Measurements from ENCODE around the gene RBM33.
"Not testable (repeated sequence)": the region's sequence is repeated elsewhere in the genome, so short reads cannot be mapped to it uniquely, and the experiment has no call there.

RBM33 gene

DNA sequence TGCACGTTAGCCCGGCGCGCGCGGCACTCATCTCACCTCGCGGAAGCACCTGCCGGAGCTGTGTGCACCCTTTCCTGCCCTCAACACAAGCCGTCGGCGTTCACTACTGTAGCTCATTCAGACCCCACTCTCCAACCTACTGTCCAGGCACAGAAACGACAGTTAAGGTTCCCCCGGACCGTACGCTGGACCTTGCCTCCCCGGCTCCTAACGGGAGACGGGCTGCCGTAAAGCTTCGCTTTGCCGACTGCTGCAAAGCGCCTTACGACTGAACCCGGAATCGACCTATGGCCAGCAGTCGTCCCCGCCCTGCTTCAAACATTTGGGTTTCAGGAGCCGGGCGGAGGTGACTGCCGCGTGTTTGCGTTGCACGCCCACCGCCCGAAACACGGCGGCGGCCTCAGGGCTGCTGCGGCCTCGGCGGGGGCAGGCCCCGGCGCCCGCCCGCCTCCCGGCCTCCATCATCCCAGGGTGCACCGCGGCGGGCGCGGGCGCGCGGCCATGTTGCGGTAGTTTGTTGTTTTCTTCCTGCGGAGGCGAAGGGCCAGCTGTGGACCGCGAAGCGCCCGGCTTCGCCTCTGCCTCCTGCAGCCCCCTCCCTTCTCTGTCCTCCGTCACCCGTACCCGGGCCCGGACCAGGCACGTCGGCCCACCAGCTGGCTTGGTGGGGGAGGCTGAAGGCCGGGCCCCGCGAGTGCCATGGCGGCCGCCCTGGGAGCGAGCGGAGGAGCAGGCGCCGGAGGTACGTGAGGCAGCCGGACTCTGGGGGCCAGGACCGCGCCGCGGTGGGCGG is at the start of gene RBM33:
TSS of gene RBM33 (plus strand) at position 484 of the 793 bp plus-strand sequence. CDS start at position 700, 216 bp downstream.
- DNase-seq (ENCODE audit: low read depth in 2 of 3, low spot score in 1 of 3), result peak; percentile 65 to 81 (median 80)

- DNase-seq (ENCODE audit: low read depth in 2 of 3, low spot score in 1 of 3), result no peak
These were observed 49.5 kb upstream of the RBM33 start for GRCh38 chr7:155594961-155595366.

DNA sequence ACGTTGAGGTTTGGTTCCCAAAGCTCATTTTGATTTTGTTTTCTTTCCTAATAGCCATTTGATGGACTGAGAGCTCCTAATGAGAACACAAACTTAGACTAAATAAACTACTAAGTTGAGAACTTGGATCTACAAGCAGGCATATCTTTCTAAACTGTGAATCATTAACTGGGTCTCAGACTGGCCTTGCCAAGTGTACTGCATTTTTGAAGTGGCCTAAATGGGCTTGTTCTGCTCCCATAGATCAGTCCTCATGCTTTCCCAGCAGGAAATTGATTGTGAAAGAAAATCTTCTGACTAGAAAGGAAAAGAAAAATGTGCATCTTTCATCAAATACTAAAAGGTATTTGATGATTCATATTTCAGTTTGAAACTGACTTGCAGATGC is 46.7 kb upstream of the RBM33 start:
- DNase-seq (ENCODE audit: low read depth in 2 of 3, low spot score in 1 of 3), result no peak

GRCh38 chr7:155598810-155599210 is 45.7 kb upstream of the RBM33 start:
- peak; percentile 68 to 92 (median 75) for DNase-seq (ENCODE audit: low read depth in 2 of 3, low spot score in 1 of 3)

GRCh38 chr7:155602156-155602555 is 42.3 kb upstream of the RBM33 start:
- no peak for DNase-seq (ENCODE audit: low read depth in 2 of 3, low spot score in 1 of 3)

GRCh38 chr7:155602750-155603149 is 41.7 kb upstream of the RBM33 start:
- DNase-seq (ENCODE audit: low read depth in 2 of 3, low spot score in 1 of 3), result no peak

DNA sequence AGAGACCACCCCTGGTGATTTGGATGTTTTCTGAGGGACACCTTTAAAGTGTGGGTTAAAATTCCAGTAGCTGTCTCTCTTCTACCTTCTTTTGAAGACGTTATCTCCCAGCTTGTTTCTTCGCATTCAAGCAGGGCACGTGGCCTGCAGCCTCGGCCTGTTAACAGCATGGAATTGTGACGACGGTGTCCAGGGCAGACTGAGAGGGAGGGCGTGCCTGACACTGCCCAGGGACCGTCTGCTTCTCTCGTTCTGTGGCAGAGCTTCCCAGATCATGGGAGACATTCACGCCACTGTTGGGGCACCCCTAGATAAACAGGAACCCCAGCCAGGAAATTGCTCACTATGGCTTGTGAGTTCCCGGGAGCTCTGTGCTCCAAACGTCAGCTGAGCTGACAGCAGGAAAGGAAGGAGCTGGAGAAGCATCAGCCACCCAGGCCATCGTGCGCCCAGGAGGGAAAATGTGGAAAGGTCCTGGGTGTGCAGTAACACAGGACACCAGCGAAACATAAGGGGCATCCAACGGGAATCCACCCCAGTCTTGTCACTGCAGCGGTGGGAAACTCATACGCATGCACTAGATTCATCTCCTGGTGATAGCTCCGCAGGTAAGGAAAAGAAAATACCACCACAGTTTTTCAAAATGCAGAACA is 41.1 kb upstream of the RBM33 start:
- no peak for DNase-seq (ENCODE audit: low read depth in 2 of 3, low spot score in 1 of 3)

- no peak for DNase-seq (ENCODE audit: low read depth in 2 of 3, low spot score in 1 of 3)
These were observed 40.5 kb upstream of the RBM33 start for GRCh38 chr7:155603858-155604503.

- DNase-seq (ENCODE audit: low read depth in 2 of 3, low spot score in 1 of 3), result no peak
These were observed 39.9 kb upstream of the RBM33 start for GRCh38 chr7:155604504-155604997.

- no peak for DNase-seq (ENCODE audit: low read depth in 2 of 3, low spot score in 1 of 3)
These were observed 35.3 kb upstream of the RBM33 start for GRCh38 chr7:155609185-155609584.

- DNase-seq (ENCODE audit: low read depth in 2 of 3, low spot score in 1 of 3), result no peak
These were observed 33.7 kb upstream of the RBM33 start for GRCh38 chr7:155610633-155611193.

GRCh38 chr7:155611808-155612447 is 32.5 kb upstream of the RBM33 start:
- DNase-seq (ENCODE audit: low read depth in 2 of 3, low spot score in 1 of 3), result no peak

DNA sequence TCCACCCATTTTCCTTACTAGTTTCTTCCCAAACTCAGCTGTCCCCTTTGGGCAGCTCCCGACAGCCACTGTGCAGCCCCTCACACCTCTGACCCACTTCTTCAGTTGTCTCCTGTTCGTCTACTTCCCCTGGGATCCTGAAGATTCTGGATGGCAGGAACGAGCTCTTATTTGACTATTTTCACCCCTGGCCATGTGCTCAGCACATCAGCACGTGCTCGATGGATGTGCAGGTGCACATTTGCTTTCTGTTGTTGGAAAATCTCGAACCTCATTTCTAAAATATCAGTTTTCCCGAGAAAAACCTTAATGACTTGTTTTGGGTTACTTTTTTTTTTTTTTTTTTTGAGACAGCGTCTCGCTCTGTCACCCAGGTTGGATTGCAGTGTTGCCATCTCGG is 31.8 kb upstream of the RBM33 start:
- DNase-seq (ENCODE audit: low read depth in 2 of 3, low spot score in 1 of 3), result no peak

GRCh38 chr7:155615085-155615484 is 29.4 kb upstream of the RBM33 start:
- not testable (repeated sequence) for DNase-seq (ENCODE audit: low read depth in 2 of 3, low spot score in 1 of 3)

DNA sequence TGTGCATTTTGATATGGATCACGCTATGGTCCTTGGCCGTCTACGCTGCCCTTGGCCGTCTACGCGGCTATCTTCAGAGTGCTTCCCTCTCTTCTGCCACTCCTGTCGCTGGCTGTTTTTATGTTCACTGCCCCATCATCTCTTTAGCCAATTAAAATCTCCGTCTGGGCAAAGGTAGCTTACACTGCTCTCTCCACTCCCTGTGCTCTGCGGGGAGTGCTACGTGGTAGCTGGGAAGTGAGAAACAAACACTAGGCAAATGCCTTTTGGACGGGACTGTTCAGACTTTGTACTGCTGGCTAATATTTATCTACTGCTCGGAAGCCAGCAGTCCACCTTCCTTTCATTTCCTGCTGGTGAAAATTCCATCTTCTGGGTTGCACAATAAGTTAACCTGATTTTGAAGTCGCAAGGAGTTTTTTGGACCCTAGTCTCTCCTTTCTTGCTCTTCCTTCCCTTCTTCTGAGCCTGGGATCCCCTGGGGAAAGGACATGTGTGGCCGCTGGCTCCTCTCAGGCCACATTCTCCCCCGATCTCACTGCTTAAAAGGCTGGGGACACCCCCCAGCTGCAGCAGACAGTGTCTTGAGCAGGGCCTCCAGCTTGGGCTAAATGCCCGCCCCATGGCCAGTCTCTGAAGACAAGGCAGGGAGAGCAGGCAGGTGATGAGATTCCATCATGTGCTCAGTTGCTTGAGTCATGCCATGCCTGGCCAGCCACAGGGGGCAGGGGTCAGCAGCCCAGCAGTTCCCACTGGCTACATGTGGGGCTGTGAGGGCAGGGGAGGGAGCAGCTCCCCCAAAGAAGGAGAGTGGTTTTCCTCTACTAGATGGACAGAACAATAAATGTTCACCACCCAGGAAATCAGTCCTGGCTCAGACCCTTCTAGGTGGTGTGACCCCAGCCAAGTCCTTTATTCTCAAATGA is 25.5 kb upstream of the RBM33 start:
- DNase-seq (ENCODE audit: low read depth in 2 of 3, low spot score in 1 of 3), result no peak

DNA sequence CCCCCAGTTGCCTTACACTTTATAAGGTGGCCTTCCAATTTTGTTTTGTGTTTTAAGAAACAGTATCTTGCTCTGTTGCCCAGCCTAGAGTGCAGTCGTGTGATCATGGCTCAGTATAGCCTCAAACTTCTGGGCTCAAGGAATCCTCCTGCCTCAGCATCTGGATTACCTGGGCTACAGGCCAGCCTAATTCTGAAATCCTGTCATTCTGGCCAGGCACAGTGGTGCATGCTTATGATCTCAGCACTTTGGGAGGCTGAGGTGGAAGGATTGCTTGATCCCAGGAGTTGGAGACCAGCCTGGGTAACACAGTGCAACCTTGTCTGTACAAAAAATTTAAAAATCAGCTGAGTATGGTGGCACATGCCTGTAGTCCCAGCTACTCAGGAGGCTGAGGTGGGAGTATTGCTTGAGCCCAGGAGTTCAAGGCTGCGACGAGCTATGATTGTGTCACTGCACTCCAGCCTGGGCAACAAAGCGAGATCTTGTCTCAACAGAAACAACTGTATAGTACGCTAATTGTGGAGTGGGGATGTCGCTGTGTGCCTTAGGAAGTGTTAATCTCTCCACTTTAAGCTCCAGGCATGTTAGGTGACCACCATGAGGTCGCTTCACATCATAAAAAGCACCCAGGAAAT is 24.7 kb upstream of the RBM33 start:
- no peak for DNase-seq (ENCODE audit: low read depth in 2 of 3, low spot score in 1 of 3)

DNA sequence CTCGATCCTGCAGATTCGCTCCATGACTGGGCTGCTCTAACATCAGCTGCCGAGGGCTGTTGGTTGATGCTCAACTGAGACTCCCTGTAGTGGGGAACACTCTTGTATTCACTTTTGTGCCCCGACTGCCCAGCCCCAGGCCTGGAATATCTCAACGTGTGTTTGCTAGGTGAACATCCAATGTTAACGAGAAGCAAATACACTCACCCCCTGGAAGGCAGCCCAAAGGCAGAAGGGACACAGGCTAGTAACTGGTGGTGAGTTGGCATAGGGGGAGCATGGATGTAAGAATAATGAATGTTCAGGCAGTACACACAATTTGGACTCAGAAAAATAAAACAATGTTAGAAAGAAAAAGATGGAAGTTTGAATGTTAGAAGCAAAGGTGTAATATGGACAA is 24.0 kb upstream of the RBM33 start:
- DNase-seq (ENCODE audit: low read depth in 2 of 3, low spot score in 1 of 3), result no peak

GRCh38 chr7:155621418-155621980 is 23.0 kb upstream of the RBM33 start:
- no peak for DNase-seq (ENCODE audit: low read depth in 2 of 3, low spot score in 1 of 3)

- DNase-seq (ENCODE audit: low read depth in 2 of 3, low spot score in 1 of 3), result no peak
These were observed 20.0 kb upstream of the RBM33 start for GRCh38 chr7:155624412-155624811.

Measured in stimulated activated CD4-positive, alpha-beta T cell treated with anti-CD3 and anti-CD28 coated beads, Interleukin-12 subunit alpha, Interleukin-12 subunit beta, amount 100 ng/mL, for 48 hours (primary cell).